Neuron (in vitro differentiated cells): Measurements from ENCODE around the gene RPL36AL.
A peak's percentile ranks its signal among the peaks of the same experiment; 100 is the strongest.
"Not testable (repeated sequence)": the region's sequence is repeated elsewhere in the genome, so short reads cannot be mapped to it uniquely, and the experiment has no call there.

Experiments used
- H2AFZ ChIP-seq: one replicate; pipeline ENCODE4 v1.6.1; 2013; ENCODE audit warnings: low read depth, mild to moderate bottlenecking, inconsistent platforms, low read length, moderate library complexity
- H3K27me3 ChIP-seq: one replicate; pipeline ENCODE4 v1.6.1; 2013; ENCODE audit warnings: low read length; ENCODE audit not compliant: insufficient read depth
- H3K36me3 ChIP-seq: one replicate; pipeline ENCODE4 v1.6.1; 2013; ENCODE audit warnings: low read length; ENCODE audit not compliant: insufficient read depth
- H3K4me1 ChIP-seq: one replicate; pipeline ENCODE4 v1.6.1; 2013; ENCODE audit warnings: low read length; ENCODE audit not compliant: insufficient read depth
- H3K4me3 ChIP-seq: 2 replicates; pipeline ENCODE4 v1.5.1; 2013; ENCODE audit warnings: mild to moderate bottlenecking, low read length, moderate library complexity
- H3K9me3 ChIP-seq: one replicate; pipeline ENCODE4 v1.6.1; 2013; ENCODE audit warnings: low read length

The RPL36AL gene

GRCh38 chr14:49607583-49607982 is 12.8 kb downstream of the RPL36AL start:
- Histone ChIP-seq H3K36me3 (peaks cover 45% of the 10 kb centered on the region), H2AFZ (no peak overlapping the region), H3K4me1 (no peaks in the 10 kb centered on the region), H3K9me3 (no peaks in the 10 kb centered on the region), H3K27me3 (no peaks in the 10 kb centered on the region), H3K4me3 (no peak overlapping the region)

DNA sequence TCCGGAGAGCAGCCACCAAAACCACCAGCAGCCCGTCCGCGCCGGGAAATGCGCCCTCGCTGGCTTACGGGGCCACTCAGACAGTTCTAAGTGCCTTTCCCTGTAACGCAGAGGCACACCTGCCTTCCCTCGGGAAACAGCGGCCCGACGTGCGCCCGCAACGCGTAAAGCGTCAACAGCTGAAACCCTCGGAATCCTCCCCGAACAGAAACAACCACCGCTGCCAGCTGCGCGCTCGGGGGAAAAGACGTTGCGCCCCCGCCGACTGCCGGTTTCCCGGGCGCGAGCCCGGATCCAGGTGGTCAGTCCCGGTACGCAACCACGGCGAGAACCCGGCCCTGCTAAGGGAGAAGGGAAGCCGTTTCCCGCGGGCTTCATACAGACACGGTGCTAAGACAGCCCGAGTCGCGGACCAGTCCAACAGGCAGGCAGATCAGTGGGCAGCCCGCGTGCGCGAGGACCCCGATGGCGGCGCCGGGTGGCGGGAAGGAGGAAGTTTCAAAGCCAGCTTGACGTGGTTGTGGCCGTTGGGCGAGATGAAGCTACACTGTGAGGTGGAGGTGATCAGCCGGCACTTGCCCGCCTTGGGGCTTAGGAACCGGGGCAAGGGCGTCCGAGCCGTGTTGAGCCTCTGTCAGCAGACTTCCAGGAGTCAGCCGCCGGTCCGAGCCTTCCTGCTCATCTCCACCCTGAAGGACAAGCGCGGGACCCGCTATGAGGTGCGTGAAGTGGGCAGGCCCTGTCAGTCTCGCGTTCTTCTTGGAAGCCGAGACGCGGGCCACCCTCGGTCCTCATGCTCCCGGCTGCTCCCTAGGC is 21.7 kb downstream of the RPL36AL start, which contains the start of gene LRR1:
Gene LRR1, plus strand, starts transcription at position 456 of the 816 bp plus-strand sequence. Its CDS starts 81 bp downstream, at position 537.
- peak within 1 kb of the TSS; percentile 95 for H2AFZ ChIP-seq
- H3K4me3 ChIP-seq, result peak within 1 kb of the TSS; percentile 98
- peaks cover 14% of the 10 kb centered on the region for H3K36me3 ChIP-seq
- no peaks in the 10 kb centered on the region for H3K27me3 ChIP-seq
- H3K9me3 ChIP-seq, result no peaks in the 10 kb centered on the region
- peaks cover 15% of the 10 kb centered on the region for H3K4me1 ChIP-seq

- H3K27me3 ChIP-seq, result no peaks in the 10 kb centered on the region
- H3K4me1 ChIP-seq, result peaks cover 15% of the 10 kb centered on the region
- peaks cover 10% of the 10 kb centered on the region for H3K36me3 ChIP-seq
- no peaks in the 10 kb centered on the region for H3K9me3 ChIP-seq
- peak overlapping the region; percentile 95 for H2AFZ ChIP-seq
- H3K4me3 ChIP-seq, result peak overlapping the region; percentile 98
Observed at GRCh38 chr14:49598189-49598484, 22.3 kb downstream of the RPL36AL start.

DNA sequence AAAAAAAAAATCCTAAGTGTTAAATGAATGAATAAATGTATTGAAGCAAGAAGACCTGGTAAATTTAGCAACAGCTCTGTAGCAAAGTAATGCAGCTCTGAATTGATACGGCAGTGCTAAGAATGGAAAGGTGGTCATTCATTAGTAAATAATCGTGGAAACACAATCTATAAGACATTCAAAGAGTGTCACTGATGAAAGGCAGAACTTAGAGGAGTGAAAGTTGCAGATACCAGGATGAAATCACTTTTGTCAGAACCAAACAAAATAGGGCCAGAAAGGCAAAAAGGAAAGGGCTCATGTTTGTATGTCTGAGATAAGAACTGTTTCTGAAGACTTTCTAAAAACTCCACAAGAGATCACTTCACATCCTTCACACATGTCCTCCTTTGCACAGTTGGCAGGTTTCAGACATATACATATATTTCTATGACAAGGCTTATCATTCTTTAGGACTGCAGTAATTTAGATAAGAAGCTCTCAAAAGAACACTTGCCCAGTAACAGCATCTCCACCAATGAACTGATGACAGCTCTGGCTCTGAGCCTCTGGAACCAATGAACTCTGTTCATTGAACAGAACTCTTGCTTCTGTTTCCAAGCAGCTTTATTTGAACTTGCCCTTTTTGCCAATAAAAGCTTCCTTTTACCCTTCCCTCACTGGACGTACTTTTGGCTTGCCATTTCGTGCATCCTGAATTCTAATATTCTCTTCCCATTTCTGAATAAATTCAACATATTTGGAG is 25.9 kb downstream of the RPL36AL start:
- Histone ChIP-seq H2AFZ (no peak overlapping the region), H3K4me1 (peaks cover 10% of the 10 kb centered on the region), H3K9me3 (no peaks in the 10 kb centered on the region), H3K27me3 (no peaks in the 10 kb centered on the region), H3K36me3 (no peaks in the 10 kb centered on the region), H3K4me3 (no peak overlapping the region)

- Histone ChIP-seq H2AFZ (no peak overlapping the region), H3K4me3 (no peak overlapping the region), H3K36me3 (no peaks in the 10 kb centered on the region), H3K4me1 (peaks cover 9% of the 10 kb centered on the region), H3K9me3 (no peaks in the 10 kb centered on the region), H3K27me3 (no peaks in the 10 kb centered on the region)
Observed at GRCh38 chr14:49593016-49593415, 27.4 kb downstream of the RPL36AL start.

DNA sequence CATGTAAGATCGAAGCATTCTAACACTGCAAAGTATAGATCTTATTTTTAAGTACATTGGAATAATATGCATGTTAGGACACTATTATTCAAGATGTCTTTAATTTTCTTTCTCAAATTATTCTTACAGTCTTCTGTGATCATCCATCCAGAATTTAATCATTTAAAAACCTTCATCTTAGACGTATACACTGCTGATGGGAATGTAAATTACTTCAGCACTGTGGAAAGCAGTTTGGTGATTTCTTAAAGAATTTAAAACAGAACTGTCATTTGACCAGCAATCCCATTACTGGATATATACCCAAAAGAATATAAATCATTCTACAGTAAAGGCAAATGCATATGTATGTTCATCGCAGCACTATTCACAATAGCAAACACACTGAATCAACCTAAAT is 31.0 kb downstream of the RPL36AL start:
- Histone ChIP-seq H3K36me3 (peaks cover 6% of the 10 kb centered on the region), H3K4me3 (no peak overlapping the region), H3K27me3 (no peaks in the 10 kb centered on the region), H3K9me3 (no peaks in the 10 kb centered on the region), H2AFZ (no peak overlapping the region), H3K4me1 (peaks cover 9% of the 10 kb centered on the region)

GRCh38 chr14:49586673-49587460 is 33.6 kb downstream of the RPL36AL start:
- Histone ChIP-seq H2AFZ (peak overlapping the region; percentile 11), H3K36me3 (peaks cover 31% of the 10 kb centered on the region), H3K27me3 (no peaks in the 10 kb centered on the region), H3K4me3 (peak overlapping the region; percentile 100), H3K4me1 (peaks cover 14% of the 10 kb centered on the region), H3K9me3 (no peaks in the 10 kb centered on the region)

DNA sequence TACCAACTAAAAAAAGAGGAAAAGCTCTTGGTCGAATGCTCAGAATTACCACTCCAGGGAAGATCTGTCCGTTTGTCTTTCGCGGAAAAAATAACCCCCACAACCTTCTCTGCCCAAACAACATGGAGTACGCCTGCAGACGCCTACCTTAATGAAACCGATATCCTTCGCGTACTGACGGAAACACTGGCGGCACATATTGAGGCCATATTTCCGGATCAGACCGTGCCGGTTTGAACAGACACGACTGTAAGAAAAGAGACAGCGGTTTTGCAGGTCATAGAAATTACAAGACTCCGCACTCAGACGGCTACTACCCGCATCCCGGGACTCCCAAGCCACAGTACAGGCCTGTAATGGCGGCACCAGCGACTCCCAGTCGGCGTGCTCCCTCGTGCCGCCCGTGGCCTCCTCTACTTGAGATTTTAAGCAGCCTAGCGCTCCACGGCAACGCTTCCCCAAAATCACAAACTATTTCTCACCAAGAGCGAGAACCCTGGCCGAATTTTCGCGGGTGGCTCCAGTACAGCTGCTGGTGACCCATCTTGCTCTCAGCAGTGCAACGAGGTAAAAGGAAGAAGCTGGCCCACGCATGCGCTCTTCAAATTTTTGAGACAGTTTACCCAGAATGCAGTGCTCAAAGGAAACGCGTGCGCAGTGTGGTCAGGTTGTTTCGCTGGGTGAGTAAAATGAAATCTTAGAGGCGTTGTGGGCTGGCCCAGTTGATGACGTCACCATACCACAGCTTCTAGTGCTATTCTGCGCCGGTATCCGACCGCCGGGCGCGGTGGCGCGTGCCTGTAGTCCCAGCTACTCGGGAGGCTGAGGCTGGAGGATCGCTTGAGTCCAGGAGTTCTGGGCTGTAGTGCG is 34.4 kb downstream of the RPL36AL start, which contains the start of gene RPS29:
Gene RPS29, minus strand, starts transcription at position 578 of the 870 bp plus-strand sequence. Its CDS starts 34 bp downstream, at position 544.
- peak within 1 kb of the TSS; percentile 11 for H2AFZ ChIP-seq
- peak within 1 kb of the TSS; percentile 100 for H3K4me3 ChIP-seq
- H3K9me3 ChIP-seq, result no peaks in the 10 kb centered on the region
- peaks cover 14% of the 10 kb centered on the region for H3K4me1 ChIP-seq
- H3K36me3 ChIP-seq, result peaks cover 31% of the 10 kb centered on the region
- no peaks in the 10 kb centered on the region for H3K27me3 ChIP-seq

GRCh38 chr14:49584981-49585640 is 35.3 kb downstream of the RPL36AL start:
- not testable (repeated sequence) for H2AFZ ChIP-seq, H3K27me3 ChIP-seq, H3K9me3 ChIP-seq
- Histone ChIP-seq H3K36me3 (peaks cover 31% of the 10 kb centered on the region), H3K4me3 (peak overlapping the region; percentile 100), H3K4me1 (peaks cover 14% of the 10 kb centered on the region)

GRCh38 chr14:49584058-49584457 is 36.4 kb downstream of the RPL36AL start:
- peaks cover 14% of the 10 kb centered on the region for H3K4me1 ChIP-seq
- no peaks in the 10 kb centered on the region for H3K27me3 ChIP-seq
- peak overlapping the region; percentile 11 for H3K4me3 ChIP-seq
- H2AFZ ChIP-seq, result no peak overlapping the region
- peaks cover 31% of the 10 kb centered on the region for H3K36me3 ChIP-seq
- H3K9me3 ChIP-seq, result no peaks in the 10 kb centered on the region

DNA sequence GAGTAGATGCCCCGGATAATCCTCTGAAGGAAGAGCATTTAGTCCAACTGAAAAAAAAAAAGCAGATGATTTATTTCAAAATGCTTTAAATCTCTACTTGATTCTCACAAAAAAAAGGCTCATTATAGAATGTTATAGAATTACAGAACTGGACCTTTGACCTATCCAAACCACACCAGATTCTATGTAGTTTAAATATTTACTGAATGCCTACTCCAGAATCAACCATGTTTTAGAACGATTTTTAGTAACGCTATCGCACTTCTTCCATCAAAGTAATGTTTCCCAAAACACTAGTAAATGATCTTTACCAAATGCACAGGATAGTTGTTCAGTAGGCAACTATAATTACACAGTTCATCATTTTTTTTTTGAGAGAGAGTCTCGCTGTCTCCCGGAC is 36.8 kb downstream of the RPL36AL start:
- H3K4me3 ChIP-seq, result no peak overlapping the region
- peaks cover 31% of the 10 kb centered on the region for H3K36me3 ChIP-seq
- H2AFZ ChIP-seq, result no peak overlapping the region
- no peaks in the 10 kb centered on the region for H3K27me3 ChIP-seq
- no peaks in the 10 kb centered on the region for H3K9me3 ChIP-seq
- peaks cover 14% of the 10 kb centered on the region for H3K4me1 ChIP-seq
